Measurements from ENCODE around the gene GATAD2A. TPM values are rescaled to one million over a fixed set of nuclear protein-coding genes. Genes with fewer than 3 reads are reported as not detected.

Gene GATAD2A
- total RNA-seq, 2 donors from 2014 or later: 27.7 to 32.9 TPM

DNA sequence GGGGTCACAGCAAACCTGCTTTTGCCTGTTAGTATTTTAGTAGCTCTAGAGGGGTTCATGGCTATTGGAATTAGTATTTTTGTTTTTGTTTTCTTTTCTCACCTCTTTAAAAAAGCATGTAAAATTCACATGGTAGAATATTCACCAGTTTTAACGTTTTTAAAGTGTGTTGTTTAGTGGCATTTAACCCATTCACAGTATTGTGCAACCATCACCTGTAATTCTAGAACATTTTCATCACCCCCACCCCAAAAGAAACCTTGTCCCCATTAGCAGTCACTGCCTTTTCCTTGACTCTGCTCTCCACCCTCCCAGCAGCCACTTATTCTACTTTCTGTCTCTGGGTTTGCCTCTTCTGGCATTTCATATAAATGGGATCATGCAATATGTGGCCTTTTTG is 39.8 kb downstream of the GATAD2A start:
- H3K4me1 ChIP-seq: peaks cover 0 to 49% of the 10 kb centered on the region in 2 donors
- no peak for DNase-seq (ENCODE audit: low spot score)

DNA sequence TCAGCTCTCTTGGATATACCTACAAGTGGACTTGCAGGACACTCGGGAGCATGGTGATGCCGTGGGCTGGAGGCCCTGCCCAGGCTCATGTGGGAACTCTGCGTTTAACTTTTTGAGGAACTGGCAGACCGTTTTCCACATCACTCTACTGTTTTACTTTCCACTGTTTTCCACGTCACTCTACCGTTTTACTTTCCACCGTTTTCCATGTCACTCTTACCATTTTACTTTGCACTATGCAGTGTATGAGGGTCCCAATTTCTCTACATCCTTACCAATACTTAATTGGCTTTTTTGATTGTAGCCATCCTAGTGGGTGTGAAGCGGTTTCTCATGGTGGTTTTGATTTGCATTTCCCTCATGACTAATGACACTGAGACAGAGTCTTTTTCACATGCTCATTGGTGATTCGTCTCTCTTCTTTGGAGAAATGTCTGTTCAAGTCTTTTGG is 40.5 kb downstream of the GATAD2A start:
- DNase-seq (ENCODE audit: low spot score): no peak
- Histone ChIP-seq H3K9me3 (no peaks in the 10 kb centered on the region), H3K36me3 (no peaks in the 10 kb centered on the region), H3K4me1 (peaks cover 0 to 55% of the 10 kb centered on the region in 2 donors), H3K27me3 (no peaks in the 10 kb centered on the region), H3K27ac (no peak overlapping the region), H3K4me3 (no peak overlapping the region)
- TF ChIP-seq, protein P1, sequence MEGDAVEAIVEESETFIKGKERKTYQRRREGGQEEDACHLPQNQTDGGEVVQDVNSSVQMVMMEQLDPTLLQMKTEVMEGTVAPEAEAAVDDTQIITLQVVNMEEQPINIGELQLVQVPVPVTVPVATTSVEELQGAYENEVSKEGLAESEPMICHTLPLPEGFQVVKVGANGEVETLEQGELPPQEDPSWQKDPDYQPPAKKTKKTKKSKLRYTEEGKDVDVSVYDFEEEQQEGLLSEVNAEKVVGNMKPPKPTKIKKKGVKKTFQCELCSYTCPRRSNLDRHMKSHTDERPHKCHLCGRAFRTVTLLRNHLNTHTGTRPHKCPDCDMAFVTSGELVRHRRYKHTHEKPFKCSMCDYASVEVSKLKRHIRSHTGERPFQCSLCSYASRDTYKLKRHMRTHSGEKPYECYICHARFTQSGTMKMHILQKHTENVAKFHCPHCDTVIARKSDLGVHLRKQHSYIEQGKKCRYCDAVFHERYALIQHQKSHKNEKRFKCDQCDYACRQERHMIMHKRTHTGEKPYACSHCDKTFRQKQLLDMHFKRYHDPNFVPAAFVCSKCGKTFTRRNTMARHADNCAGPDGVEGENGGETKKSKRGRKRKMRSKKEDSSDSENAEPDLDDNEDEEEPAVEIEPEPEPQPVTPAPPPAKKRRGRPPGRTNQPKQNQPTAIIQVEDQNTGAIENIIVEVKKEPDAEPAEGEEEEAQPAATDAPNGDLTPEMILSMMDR (IDR thresholded peaks at IDR 0.05): no peak

More for the DNA sequence above, 39.8 kb downstream of the GATAD2A start:
- no peaks in the 10 kb centered on the region for H3K27me3 ChIP-seq
- H3K9me3 ChIP-seq: no peaks in the 10 kb centered on the region
- no peaks in the 10 kb centered on the region for H3K36me3 ChIP-seq
- H3K4me3 ChIP-seq: no peak overlapping the region
- TF ChIP-seq, protein P1 (IDR thresholded peaks at IDR 0.05): no peak
- H3K27ac ChIP-seq: no peak overlapping the region

DNA sequence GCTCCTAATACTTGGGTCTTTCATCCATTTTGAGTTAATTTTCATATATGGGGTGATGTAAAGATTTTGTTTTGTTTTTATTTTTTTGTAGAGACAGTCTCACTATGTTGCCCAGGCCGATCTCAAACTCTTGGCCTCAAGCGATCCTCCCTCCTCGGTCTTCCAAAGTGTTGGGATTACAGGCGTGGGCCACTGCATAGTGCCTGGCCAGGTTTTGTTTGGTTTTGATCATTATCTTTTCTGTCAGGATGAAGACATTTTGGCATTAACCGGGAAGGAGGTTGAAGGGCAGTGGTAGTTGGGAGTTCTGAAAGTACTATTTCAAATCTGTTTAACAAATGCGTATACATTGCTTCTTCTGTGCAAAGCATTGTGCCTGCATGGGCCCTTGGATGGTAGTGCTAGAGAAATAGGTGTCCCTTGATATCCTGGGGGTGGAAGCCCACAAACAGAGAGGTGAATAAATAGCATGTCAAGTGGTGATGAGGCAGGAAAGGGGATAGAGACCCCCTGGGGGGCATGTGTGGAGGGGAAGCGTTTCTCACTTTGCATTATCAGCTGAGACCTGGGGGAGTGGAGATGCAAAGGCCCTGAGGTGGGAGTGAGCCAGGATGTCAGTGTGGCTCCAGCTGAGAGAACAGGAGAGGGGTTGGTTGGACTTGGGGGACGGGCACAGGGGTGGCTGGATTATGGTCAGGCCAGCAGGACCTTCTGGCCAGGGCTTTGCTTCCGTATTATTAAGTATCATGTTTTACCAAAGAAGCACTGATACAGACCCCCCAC is 41.4 kb downstream of the GATAD2A start:
- no peaks in the 10 kb centered on the region for H3K27me3 ChIP-seq
- DNase-seq (ENCODE audit: low spot score): no peak
- peaks cover 0 to 64% of the 10 kb centered on the region in 2 donors for H3K4me1 ChIP-seq
- no peaks in the 10 kb centered on the region for H3K9me3 ChIP-seq
- H3K27ac ChIP-seq: no peak overlapping the region
- H3K36me3 ChIP-seq: no peaks in the 10 kb centered on the region
- no peak overlapping the region for H3K4me3 ChIP-seq
- TF ChIP-seq, protein P1 (IDR thresholded peaks at IDR 0.05): no peak

DNA sequence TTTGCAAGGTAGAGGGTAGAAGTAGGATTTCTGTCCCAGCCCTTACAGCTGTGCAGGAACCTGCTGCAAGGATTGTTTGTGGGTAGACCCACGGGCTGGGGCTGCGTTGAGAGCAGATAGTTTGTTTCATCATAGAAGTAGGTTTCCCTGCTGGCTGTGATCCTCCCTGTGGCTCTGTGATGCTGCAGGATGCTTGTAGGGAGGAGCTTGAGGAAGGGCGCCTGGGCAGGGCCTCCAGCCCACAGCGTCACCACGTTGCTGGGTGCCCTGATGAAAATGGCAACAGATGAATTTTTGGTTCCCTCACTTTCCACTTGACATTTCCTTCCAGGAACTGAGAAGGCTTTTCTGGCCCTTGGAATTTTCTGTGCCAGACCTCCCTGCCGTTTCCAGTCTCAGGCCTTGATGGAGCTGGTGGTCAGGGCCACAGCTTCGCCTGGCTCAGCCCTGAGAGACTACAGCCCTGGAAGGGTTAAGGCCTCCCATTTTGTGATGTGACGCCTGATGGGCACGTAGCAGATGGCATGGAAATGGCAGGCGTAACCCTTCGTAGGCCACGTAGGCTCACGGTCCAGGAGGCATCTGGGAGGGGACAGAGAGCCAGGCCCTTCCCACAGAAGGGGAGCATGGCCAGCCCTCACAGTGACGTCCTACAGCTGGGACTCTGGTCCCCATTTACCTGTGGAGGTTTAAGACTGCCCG is 42.2 kb downstream of the GATAD2A start:
- Histone ChIP-seq H3K27me3 (no peaks in the 10 kb centered on the region), H3K9me3 (no peaks in the 10 kb centered on the region), H3K4me1 (peaks cover 0 to 72% of the 10 kb centered on the region in 2 donors), H3K36me3 (no peaks in the 10 kb centered on the region), H3K4me3 (no peak overlapping the region), H3K27ac (no peak overlapping the region)
- no peak for DNase-seq (ENCODE audit: low spot score)
- TF ChIP-seq, protein P1 (IDR thresholded peaks at IDR 0.05): no peak

DNA sequence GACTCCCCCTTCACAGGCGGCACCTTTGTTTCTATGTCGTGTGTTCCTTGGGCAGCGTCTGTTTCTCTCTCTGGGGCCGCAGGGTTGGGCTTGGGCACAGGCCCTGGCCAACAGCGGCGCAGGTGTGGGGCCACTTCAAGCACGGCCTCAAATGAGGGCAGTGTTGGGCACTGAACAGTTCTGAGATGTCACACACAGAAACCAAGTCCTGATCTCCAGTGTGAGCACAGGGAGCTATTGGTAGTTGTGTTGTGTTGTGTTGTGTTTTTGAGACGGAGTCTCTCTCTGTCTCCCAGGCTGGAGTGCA is 42.7 kb downstream of the GATAD2A start:
- Histone ChIP-seq H3K27me3 (no peaks in the 10 kb centered on the region), H3K4me3 (no peak overlapping the region), H3K36me3 (no peaks in the 10 kb centered on the region), H3K27ac (no peak overlapping the region), H3K4me1 (peaks cover 0 to 75% of the 10 kb centered on the region in 2 donors), H3K9me3 (no peaks in the 10 kb centered on the region)
- TF ChIP-seq, protein P1 (IDR thresholded peaks at IDR 0.05): no peak
- DNase-seq (ENCODE audit: low spot score): no peak
